ENCODE results near the gene LRTM2. TPM values are rescaled to one million over a fixed set of nuclear protein-coding genes. Genes with fewer than 3 reads are reported as not detected.

Gene LRTM2
- total RNA-seq, 4 donors from 2014 or later, result not detected

- no peak for TF ChIP-seq POLR2A (IDR thresholded peaks at IDR 0.05)
- TF ChIP-seq CTCF (IDR thresholded peaks at IDR 0.05), result no peak
- 82 to 93% methylated on average over 2 to 5 of the region's 5 CpGs for WGBS, 2 donors
- H3K27me3 ChIP-seq, result peaks cover 0 to 22% (median 0%) of the 10 kb centered on the region in 4 donors
- no peak for DNase-seq
- no peaks in the 10 kb centered on the region for H3K9me3 ChIP-seq
- H3K36me3 ChIP-seq, result no peaks in the 10 kb centered on the region
- H3K27ac ChIP-seq, result no peak overlapping the region
- H3K4me3 ChIP-seq, result no peak overlapping the region
- no peaks in the 10 kb centered on the region for H3K4me1 ChIP-seq
- intact Hi-C loops (cut with DNase I), result no loop called here
Observed at GRCh38 chr12:1885082-1885596, 64.8 kb downstream of the LRTM2 start.

- Histone ChIP-seq H3K4me3 (no peak overlapping the region), H3K36me3 (no peaks in the 10 kb centered on the region), H3K9me3 (no peaks in the 10 kb centered on the region), H3K27ac (no peak overlapping the region), H3K4me1 (no peaks in the 10 kb centered on the region), H3K27me3 (peaks cover 0 to 22% (median 0%) of the 10 kb centered on the region in 4 donors)
- 54 to 83% methylated on average over 6 to 7 of the region's 13 CpGs for WGBS, 2 donors
- DNase-seq, result no peak
- intact Hi-C loops (cut with DNase I), result no loop called here
- no peak for TF ChIP-seq POLR2A (IDR thresholded peaks at IDR 0.05)
- no peak for TF ChIP-seq CTCF (IDR thresholded peaks at IDR 0.05)
Observed at GRCh38 chr12:1885599-1886245, 65.4 kb downstream of the LRTM2 start.

Other genes starting within 250 kb of the LRTM2 start
- 10 to 100 TPM in 1 of 4 donors, 1 to 10 TPM in 3; 6.5 to 14.9 (median 8.8) TPM for gene FBXL14, start 226.0 kb upstream of the LRTM2 start, total RNA-seq
- gene WNT5B, start 191.3 kb upstream of the LRTM2 start, total RNA-seq, result 10 to 100 TPM in 2 of 4 donors, 1 to 10 TPM in 2; 5.6 to 30.9 (median 12.7) TPM
- gene ADIPOR2, start 129.5 kb upstream of the LRTM2 start, total RNA-seq, result 10 to 100 TPM; 29.1 to 49.4 (median 31.1) TPM
- 1 to 10 TPM in 2 of 4 donors, under 1 TPM in 2; 0.27 to 3.1 (median 0.92) TPM for gene CACNA2D4, start 98.1 kb downstream of the LRTM2 start, total RNA-seq
- gene DCP1B, start 183.9 kb downstream of the LRTM2 start, total RNA-seq, result 10 to 100 TPM in 2 of 4 donors, 1 to 10 TPM in 2; 4.0 to 15.5 (median 10.8) TPM
- gene CACNA1C, start 232.4 kb downstream of the LRTM2 start, total RNA-seq, result 10 to 100 TPM in 1 of 4 donors, 1 to 10 TPM in 3; 1.5 to 13.5 (median 2.1) TPM